Neutrophil (primary cell): Measurements from ENCODE around the gene CACNG3.

Experiments
- H3K27ac ChIP-seq: fragments of 200-600 bp; sonication (generic); 2 replicates; pipeline ENCODE4 v1.5.1; 2016; ENCODE audit warnings: mild to moderate bottlenecking, moderate library complexity
- H3K27me3 ChIP-seq: fragments of 200-600 bp; sonication (generic); 2 replicates; pipeline ENCODE4 v1.6.0; 2016; ENCODE audit warnings: mild to moderate bottlenecking
- H3K36me3 ChIP-seq: fragments of 200-600 bp; sonication (generic); 2 replicates; pipeline ENCODE4 v1.5.1; 2017
- H3K4me1 ChIP-seq, 2 experiments: fragments of 200-600 bp in 1 of 2; sonication (generic) in 1 of 2; 1 replicate in 1 of 2; 2 replicates in 1 of 2; pipeline versions ENCODE4 v1.5.1 to v1.6.1; 2013 to 2016; ENCODE audit warnings: low read depth in 1 of 2, low read length in 1 of 2, mild to moderate bottlenecking in 1 of 2, moderate library complexity in 1 of 2; ENCODE audit not compliant: control insufficient read depth in 1 of 2, insufficient read depth in 1 of 2
- H3K4me3 ChIP-seq, 2 experiments: fragments of 200-600 bp in 1 of 2; sonication (generic) in 1 of 2; 1 replicate in 1 of 2; 2 replicates in 1 of 2; pipeline ENCODE4 v1.5.1; 2013 to 2016; ENCODE audit warnings: low read depth in 1 of 2, low read length in 1 of 2, mild to moderate bottlenecking in 1 of 2, moderate library complexity in 1 of 2
- H3K9me3 ChIP-seq: fragments of 200-600 bp; sonication (generic); 2 replicates; pipeline ENCODE4 v1.5.1; 2016
- CTCF ChIP-seq: fragments of 200-600 bp; sonication (generic); IDR thresholded peaks from 2 replicates; pipeline ENCODE4 v1.5.1; 2016; ENCODE audit warnings: antibody characterized with exemption

CACNG3 gene

GRCh38 chr16:24262816-24263215 lies 6.7 kb downstream of the CACNG3 start:
- Histone ChIP-seq H3K9me3 (no peaks in the 10 kb centered on the region), H3K27ac (no peak overlapping the region), H3K36me3 (no peaks in the 10 kb centered on the region), H3K27me3 (peaks cover 39% of the 10 kb centered on the region), H3K4me1 (no peaks in the 10 kb centered on the region), H3K4me3 (no peak overlapping the region)
- no peak for TF ChIP-seq CTCF

- TF ChIP-seq CTCF, result no peak
- Histone ChIP-seq H3K27ac (no peak overlapping the region), H3K4me1 (no peaks in the 10 kb centered on the region), H3K27me3 (peaks cover 23% of the 10 kb centered on the region), H3K4me3 (no peak overlapping the region), H3K36me3 (no peaks in the 10 kb centered on the region), H3K9me3 (no peaks in the 10 kb centered on the region)
Observed at GRCh38 chr16:24270721-24271442, 14.7 kb downstream of the CACNG3 start.

GRCh38 chr16:24272379-24272778 lies 16.2 kb downstream of the CACNG3 start:
- TF ChIP-seq CTCF, result no peak

GRCh38 chr16:24273508-24274182 lies 17.5 kb downstream of the CACNG3 start:
- Histone ChIP-seq H3K27ac (no peak overlapping the region), H3K36me3 (no peaks in the 10 kb centered on the region), H3K4me1 (no peaks in the 10 kb centered on the region), H3K27me3 (peaks cover 23% of the 10 kb centered on the region), H3K9me3 (no peaks in the 10 kb centered on the region), H3K4me3 (no peak overlapping the region)
- no peak for TF ChIP-seq CTCF

More at GRCh38 chr16:24272379-24272778, 16.2 kb downstream of the CACNG3 start:
- Histone ChIP-seq H3K4me1 (no peaks in the 10 kb centered on the region), H3K9me3 (no peaks in the 10 kb centered on the region), H3K27me3 (peaks cover 23% of the 10 kb centered on the region), H3K4me3 (no peak overlapping the region), H3K27ac (no peak overlapping the region), H3K36me3 (no peaks in the 10 kb centered on the region)

- H3K4me3 ChIP-seq, result no peak overlapping the region
- H3K27me3 ChIP-seq, result peaks cover 17% of the 10 kb centered on the region
- no peak for TF ChIP-seq CTCF
- H3K36me3 ChIP-seq, result no peaks in the 10 kb centered on the region
- no peak overlapping the region for H3K27ac ChIP-seq
- no peaks in the 10 kb centered on the region for H3K4me1 ChIP-seq
- H3K9me3 ChIP-seq, result no peaks in the 10 kb centered on the region
Observed at GRCh38 chr16:24275413-24275812, 19.3 kb downstream of the CACNG3 start.
